Epithelial cell of esophagus (primary cell): ENCODE data around the gene LCT.

Experiments
- DNase-seq: peaks from one replicate; pipeline ENCODE4 v3.0.0; 2010; ENCODE audit warnings: low read depth
- H3K4me3 ChIP-seq: 2 replicates; pipeline ENCODE4 v1.5.1; 2011; ENCODE audit warnings: mild to moderate bottlenecking, low read length, control low read depth
- TF ChIP-seq, protein P1 (sequence below): IDR thresholded peaks from 2 replicates; pipeline ENCODE4 v1.5.1; 2011; ENCODE audit warnings: low read depth, mild to moderate bottlenecking, low read length, control low read depth, inconsistent platforms; ENCODE audit not compliant: insufficient read depth; ENCODE audit errors: missing control alignments

The LCT gene

DNA sequence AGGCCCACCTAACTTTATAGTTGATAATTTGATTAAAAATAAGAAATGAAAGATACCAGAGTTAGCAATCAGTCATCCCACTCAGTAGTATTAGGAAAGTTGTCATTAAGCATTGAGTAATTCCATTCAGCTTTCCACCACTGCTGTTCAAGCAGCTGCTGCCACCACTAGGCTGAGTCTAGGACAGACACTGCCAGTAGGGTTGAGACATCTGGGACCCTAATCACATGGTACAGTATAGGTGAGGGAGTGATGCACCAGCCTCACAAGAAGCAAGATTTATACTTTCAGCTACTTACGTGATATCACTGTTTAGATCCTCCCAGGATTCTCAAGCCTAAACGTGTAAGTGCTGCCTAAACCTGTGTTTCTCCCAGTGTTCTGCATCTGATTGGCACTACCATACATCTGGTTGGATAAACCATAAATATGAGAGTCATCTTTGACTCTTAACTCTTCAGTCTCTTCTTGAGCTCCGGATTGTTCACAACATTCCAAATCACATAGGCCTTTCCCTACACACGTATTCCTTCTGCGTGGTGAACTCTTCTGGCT lies 92.1 kb downstream of the LCT start:
- DNase-seq, result peak; percentile 88
- H3K4me3 ChIP-seq, result no peak overlapping the region
- TF ChIP-seq, protein P1, sequence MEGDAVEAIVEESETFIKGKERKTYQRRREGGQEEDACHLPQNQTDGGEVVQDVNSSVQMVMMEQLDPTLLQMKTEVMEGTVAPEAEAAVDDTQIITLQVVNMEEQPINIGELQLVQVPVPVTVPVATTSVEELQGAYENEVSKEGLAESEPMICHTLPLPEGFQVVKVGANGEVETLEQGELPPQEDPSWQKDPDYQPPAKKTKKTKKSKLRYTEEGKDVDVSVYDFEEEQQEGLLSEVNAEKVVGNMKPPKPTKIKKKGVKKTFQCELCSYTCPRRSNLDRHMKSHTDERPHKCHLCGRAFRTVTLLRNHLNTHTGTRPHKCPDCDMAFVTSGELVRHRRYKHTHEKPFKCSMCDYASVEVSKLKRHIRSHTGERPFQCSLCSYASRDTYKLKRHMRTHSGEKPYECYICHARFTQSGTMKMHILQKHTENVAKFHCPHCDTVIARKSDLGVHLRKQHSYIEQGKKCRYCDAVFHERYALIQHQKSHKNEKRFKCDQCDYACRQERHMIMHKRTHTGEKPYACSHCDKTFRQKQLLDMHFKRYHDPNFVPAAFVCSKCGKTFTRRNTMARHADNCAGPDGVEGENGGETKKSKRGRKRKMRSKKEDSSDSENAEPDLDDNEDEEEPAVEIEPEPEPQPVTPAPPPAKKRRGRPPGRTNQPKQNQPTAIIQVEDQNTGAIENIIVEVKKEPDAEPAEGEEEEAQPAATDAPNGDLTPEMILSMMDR, result peak; percentile 59

DNA sequence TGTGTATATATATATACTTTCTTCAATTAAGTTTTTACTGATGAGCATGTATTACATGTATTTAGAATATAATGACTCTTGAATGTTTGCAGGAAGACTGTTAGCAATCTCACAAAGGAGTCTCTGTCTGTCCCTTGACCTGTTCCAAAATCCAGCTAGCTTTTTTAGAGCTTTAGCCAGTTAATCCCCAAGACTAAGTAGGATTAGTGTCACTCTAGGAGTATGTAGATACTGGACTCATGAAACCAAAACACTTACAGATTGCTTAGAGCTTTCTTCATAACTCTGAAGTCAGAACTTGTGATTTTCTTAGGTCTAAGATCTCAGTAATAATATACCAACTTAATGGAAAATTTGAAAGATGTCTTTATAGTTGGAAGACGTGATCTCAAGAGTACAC lies 93.1 kb downstream of the LCT start:
- no peak for DNase-seq
- H3K4me3 ChIP-seq, result peak overlapping the region; percentile 81
- TF ChIP-seq, protein P1, result no peak

DNA sequence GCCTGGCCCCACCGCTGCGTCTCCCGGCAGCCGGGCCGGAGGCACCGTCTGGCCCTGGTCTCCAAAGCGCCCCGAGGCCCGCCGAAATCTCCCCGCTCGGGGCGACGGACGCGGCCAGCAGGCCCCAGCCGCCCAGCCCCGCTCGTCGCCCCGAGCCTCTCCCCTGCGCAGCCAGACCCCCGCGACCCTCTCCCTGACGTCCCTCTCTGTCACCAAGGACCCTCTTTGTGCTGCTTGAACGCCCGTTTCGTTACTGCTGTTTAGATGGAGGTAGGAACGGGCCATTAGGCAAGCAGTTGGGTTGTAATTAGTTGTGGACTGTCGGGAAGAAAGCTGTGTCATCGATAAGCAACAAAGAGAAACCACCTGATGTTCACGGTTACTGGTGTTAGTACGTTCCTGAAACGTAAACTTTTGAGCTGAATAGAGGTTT lies 94.6 kb downstream of the LCT start:
- TF ChIP-seq, protein P1, result no peak
- peak; percentile 74 for DNase-seq
- peak overlapping the region; percentile 81 for H3K4me3 ChIP-seq

DNA sequence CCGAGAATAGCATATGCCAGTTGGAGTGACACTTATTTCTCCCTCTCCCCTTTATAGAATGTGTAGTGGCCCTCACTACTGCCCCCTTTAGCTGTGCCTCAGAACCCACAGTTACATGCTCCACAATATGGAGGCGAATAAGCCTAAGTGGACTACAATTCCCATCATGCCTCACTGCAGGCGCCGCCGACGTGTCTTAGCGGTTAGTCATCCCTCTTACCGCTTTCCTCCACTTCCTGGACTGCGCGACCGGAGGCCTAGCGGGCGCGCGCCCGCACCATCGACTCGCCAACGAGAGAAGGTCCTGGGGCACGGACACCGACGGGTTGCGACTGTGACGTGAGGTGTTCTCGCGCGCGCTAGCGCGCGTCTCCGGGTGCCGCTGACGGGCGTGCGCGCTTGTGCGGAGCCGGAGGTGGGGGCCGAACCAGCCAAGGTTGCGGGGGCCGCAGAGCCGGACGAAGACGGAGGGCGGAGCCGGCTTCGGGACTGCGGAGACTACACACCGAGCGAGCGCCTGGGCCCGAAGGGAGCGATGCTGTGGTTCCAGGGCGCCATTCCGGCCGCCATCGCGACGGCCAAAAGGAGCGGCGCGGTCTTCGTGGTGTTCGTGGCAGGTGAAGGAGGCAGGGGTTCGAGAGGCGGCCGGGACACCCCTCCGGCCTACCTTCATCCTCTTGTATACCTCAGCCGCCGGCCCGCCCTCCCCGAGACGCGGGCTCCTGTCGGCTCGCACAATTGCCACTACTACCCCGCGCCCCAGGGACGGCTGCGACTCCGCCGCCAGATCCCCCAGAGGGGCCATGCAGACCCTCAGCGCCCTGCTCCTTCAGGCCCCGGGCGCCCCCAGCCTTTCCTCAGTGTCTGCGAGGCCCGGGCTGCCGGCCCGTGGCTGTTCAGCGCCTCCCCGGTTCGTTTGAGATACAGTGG lies 95.3 kb downstream of the LCT start, which contains the start of gene UBXN4:
Gene UBXN4, plus strand, starts transcription at position 461 of the 930 bp plus-strand sequence. Its CDS starts 75 bp downstream, at position 536.
- peak within 1 kb of the TSS; percentile 81 for H3K4me3 ChIP-seq
- peak; percentile 99 for DNase-seq
- TF ChIP-seq, protein P1, result peak; percentile 29

DNA sequence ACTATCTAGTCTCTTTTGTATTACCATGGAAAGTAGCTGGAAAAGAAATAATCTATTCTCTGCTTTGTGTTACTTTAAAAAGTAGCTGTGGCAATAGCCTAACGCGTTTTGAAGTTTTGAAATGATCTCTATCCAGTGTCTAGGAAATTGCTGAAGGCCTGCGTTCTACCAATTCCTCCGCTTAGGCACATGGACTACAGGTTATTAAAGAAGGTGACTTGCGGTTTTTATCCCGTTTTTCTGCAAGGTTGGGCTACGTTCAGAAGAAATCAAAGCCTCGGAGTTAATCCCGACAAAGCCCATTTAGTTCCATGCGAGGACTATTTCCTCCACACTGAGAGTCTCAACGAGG lies 96.0 kb downstream of the LCT start:
- no peak overlapping the region for H3K4me3 ChIP-seq
- TF ChIP-seq, protein P1, result no peak

DNA sequence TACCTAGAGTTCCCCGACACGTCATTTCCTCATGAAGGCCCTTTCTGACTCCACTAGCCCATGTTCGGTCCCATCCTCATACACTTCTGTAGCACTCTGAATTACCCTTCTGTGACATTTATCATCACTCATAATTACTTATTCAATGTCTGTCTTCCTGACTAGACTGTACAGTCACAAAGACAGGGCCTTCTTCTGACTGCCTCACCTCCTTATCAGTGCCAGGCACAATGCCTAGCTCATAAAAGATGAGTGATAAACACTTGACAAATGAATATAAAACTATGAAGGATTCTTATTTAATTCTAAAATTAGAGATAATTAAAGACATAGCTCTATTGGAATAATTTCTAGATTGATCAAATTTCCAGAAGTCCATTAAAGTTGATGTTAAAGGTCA lies 96.8 kb downstream of the LCT start:
- no peak for DNase-seq
- H3K4me3 ChIP-seq, result no peak overlapping the region
- TF ChIP-seq, protein P1, result no peak

More for the DNA sequence above, 96.0 kb downstream of the LCT start:
- no peak for DNase-seq
